GM15510 (cell line): Measurements from ENCODE around the gene BTBD16.

Source experiments
- POLR2A ChIP-seq: IDR thresholded peaks from 3 replicates; pipeline ENCODE4 v1.6.1; 2011; ENCODE audit warnings: borderline replicate concordance; ENCODE audit not compliant: insufficient read length; ENCODE audit errors: extremely low read depth

Gene BTBD16

DNA sequence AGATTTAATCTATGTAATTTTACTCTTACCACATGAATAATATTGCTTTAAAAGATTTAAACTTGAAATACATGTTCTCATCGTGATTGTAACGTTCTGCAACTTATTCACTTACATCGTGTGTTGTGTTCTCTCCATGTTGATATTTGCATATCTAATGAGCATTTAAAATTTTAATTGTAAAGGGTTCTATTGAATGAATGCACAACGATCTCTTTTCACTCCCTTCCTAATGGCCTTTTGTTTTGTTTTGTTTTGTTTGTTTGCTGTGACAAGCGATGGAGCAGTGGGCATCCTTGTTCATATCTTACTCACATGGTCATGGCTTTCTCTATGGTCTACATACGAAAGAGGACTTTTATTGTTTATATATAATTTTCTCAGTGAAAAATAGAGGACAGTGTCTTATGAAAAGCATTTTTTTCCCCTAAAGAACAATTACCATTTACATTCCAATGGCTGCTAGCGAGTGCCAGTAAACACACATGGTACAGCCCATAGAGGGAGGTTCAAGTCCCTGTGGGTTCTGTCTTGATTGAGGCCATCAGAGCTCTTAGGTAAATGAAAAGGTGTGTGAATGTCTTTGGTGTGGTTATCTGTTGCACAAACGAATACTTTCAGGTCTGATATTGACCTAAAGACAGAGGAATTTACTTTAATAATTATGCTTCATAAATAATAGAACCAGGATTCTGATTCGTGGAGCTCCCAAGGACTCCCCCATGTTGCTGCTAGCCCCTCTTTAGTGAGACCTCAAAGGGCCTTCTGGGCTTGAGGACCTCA, 32.4 kb downstream of the BTBD16 start:
- no peak for TF ChIP-seq POLR2A

- no peak for TF ChIP-seq POLR2A
Observed at GRCh38 chr10:122304054-122304579, 33.0 kb downstream of the BTBD16 start.

GRCh38 chr10:122306282-122306681, 35.2 kb downstream of the BTBD16 start:
- no peak for TF ChIP-seq POLR2A

DNA sequence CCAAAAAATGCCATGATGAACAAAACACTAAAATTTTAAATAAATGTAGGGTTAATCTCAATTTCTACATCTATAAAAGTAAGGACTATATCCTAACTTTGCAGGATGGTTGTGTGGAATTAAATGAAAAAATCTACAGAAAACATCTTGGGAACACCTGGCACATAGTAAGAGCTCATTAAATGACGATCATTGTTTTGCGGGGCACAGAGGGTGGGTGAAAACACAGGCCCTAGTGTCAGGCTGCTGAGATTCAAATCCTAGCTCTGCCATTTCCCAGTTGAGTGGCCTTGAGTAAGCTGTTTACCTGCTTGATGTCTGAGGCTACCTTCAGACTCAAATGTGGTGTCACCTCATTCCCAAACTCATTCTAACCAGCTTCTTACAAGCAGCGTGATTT, 35.6 kb downstream of the BTBD16 start:
- TF ChIP-seq POLR2A: no peak

GRCh38 chr10:122307669-122308416, 36.7 kb downstream of the BTBD16 start:
- TF ChIP-seq POLR2A: no peak

- no peak for TF ChIP-seq POLR2A
Observed at GRCh38 chr10:122308417-122309141, 37.5 kb downstream of the BTBD16 start.

- no peak for TF ChIP-seq POLR2A
Observed at GRCh38 chr10:122310311-122311050, 39.4 kb downstream of the BTBD16 start.

DNA sequence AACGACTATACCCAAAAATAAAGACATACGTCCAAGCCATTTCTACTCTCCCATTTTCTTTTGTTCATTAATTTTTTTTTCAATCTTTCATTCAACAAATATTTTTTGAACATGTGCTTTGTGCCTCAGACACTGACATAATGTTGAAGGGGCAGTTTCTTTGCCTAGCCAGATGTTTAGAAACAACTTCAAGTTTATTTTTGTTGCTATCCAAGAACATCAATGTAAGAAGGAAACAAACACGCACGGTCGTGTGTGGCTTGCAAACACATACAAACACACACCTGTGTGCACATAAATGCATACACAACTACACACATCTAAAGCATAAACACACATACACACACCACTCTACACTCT, 39.9 kb downstream of the BTBD16 start:
- TF ChIP-seq POLR2A: no peak

DNA sequence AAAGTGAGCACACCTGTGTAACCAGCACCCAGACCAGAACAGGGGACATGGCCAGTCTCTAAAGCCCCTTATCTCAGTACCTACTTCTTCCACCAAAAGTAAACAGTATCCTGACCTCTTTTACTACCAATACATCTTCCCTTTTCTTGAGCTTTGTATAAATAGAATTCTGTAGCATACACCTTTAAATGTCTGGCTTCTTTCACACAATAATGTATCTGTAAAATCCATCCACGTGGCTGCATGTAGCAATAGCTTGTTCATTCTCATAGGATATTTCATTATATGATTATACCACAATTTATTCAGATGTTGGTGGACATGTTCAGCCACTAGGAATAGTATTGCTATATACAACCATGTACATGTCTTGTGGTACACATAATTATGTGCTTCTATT, 40.6 kb downstream of the BTBD16 start:
- TF ChIP-seq POLR2A: no peak

DNA sequence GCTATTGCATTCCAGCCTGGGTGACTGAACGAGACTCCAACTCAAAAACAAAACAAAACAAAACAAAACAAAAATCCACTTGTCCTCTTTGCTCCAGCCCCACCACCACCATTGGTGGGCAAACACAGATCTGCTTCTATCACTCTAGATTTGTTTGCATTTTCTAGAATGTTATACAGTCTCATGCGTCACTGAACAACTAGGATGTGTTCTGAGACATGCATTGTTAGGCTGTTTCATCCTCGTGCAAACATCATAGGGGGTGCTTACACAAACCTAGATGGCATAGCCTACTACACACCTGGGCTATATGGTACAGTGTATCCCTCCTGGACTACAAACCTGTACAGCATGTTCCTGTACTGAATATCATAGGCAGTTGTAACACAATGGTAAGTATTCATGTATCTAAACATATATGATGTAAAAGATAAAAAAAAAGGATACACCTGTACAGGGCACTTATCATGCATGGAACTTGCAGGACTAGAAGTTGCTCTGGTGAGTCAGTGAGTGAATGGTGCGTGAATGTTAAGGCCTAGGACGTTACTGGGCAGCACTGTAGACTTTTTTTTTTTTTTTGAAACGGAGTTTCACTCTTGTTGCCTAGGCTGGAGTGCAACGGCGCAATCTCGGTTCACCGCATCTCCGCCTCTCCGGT, 45.3 kb downstream of the BTBD16 start:
- TF ChIP-seq POLR2A: no peak

- TF ChIP-seq POLR2A: no peak
Observed at GRCh38 chr10:122321960-122322359, 50.9 kb downstream of the BTBD16 start.

DNA sequence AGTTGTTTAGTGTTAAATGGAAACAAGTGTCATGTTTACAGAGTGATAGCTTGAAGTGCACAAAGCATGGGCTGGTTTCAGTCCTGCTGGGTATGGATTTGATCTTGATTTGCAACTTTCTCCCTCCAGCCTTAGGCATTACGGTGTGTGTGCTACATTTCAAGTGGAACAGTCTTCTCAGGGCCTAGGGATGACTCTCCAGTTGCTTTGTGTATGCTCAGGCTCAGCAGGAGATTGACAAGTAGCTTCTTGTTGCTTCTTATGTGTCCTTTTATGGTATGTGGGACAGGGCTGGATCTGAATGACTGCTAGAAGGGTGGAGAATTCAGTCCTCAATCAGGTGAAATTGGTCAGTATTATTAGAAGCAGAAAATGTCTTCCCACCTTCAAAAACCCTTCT, 52.1 kb downstream of the BTBD16 start:
- TF ChIP-seq POLR2A: no peak

DNA sequence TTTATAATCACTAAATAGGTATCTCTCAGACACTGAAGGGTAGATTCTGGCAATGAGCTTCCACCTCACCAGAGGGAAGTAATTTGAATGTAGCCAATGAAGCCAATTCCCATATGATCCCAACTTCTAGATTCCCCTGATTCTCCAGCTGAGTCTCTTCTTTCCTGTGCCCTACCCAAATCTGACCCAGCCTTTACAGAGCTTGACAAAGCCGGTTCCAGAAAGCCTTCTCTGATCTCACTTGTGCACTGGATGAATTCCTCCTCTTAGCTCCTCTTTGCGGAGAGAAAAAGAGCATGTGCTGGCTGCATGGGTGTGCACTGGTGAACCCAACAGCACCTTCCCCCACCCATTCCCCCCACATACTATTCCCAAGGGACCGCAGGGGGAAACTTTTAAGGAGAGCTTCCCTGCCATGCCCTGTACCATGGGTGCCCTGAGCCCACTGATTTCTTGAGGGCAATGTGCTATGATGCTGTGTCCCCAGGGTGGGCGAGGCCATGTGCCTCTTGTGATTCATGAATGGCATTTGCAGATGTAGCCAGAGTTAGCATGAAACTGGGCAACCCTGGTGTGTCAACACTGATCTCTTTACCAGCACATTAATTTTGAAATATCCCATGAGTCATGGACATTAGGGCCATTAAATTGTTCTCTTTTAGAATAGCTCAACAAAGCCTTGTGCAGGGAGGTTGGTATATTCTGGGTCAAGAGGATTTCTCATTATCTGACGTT, 53.0 kb downstream of the BTBD16 start:
- no peak for TF ChIP-seq POLR2A

GRCh38 chr10:122325235-122325634, 54.1 kb downstream of the BTBD16 start:
- no peak for TF ChIP-seq POLR2A

DNA sequence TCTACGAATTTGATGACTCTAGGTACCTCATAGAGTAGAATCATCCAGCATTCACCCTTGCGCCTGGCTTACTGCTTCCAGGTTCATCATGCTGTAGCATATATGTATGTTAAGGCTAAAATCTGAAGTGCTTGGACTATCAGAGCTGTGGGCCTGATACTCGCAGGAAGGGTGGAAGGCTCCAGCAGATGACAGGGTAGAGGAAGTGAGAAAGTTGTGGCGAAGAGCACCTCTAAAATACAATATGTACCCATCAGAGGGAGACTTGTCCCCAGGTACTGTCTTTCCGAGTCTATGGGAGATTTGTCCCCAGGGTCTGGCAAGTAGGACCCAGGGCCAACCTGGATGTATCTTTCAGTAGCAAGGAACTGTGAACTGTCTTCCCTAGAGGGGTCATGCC, 55.3 kb downstream of the BTBD16 start:
- no peak for TF ChIP-seq POLR2A
